NCI-H2029 (cell line): ENCODE data around the gene SNX33.
A peak's percentile ranks its signal among the peaks of the same experiment; 100 is the strongest.
"Not testable (repeated sequence)": the region's sequence is repeated elsewhere in the genome, so short reads cannot be mapped to it uniquely, and the experiment has no call there.

Experiments used
- DNase-seq: peaks from one replicate; lab custom pipeline; 2025; lab: John Stamatoyannopoulos, UW

The SNX33 gene

GRCh38 chr15:75647370-75648155 lies at the start of gene SNX33:
Gene SNX33 (plus strand): TSS chr15:75647912. CDS start chr15:75649103, 1,191 bp downstream.
- DNase-seq: no peak

- no peak for DNase-seq
Measured at GRCh38 chr15:75598361-75598760, 49.4 kb upstream of the SNX33 start.

GRCh38 chr15:75599401-75599800 lies 48.3 kb upstream of the SNX33 start:
- no peak for DNase-seq

- no peak for DNase-seq
Measured at GRCh38 chr15:75606026-75606425, 41.7 kb upstream of the SNX33 start.

GRCh38 chr15:75606711-75607699 lies 40.7 kb upstream of the SNX33 start:
- no peak for DNase-seq

- DNase-seq: no peak
Measured at GRCh38 chr15:75616766-75617165, 30.9 kb upstream of the SNX33 start.

- no peak for DNase-seq
Measured at GRCh38 chr15:75620058-75620820, 27.5 kb upstream of the SNX33 start.

- DNase-seq: no peak
Measured at GRCh38 chr15:75620841-75621391, 26.8 kb upstream of the SNX33 start.

- DNase-seq: no peak
Measured at GRCh38 chr15:75622505-75622904, 25.2 kb upstream of the SNX33 start.

- peak; percentile 71 for DNase-seq
Measured at GRCh38 chr15:75625542-75626347, 22.0 kb upstream of the SNX33 start, which contains the start of gene SNUPN. Gene SNUPN (minus strand): TSS chr15:75625725. CDS start chr15:75621051, 4,674 bp downstream.

GRCh38 chr15:75631935-75632334 lies 15.8 kb upstream of the SNX33 start:
- peak; percentile 4 for DNase-seq

- not testable (repeated sequence) for DNase-seq
Measured at GRCh38 chr15:75633922-75634321, 13.8 kb upstream of the SNX33 start.

- DNase-seq: no peak
Measured at GRCh38 chr15:75636026-75636425, 11.7 kb upstream of the SNX33 start.

- DNase-seq: no peak
Measured at GRCh38 chr15:75637245-75638009, 10.3 kb upstream of the SNX33 start.

- DNase-seq: no peak
Measured at GRCh38 chr15:75639191-75639708, 8.5 kb upstream of the SNX33 start.

GRCh38 chr15:75639709-75640482 lies 7.8 kb upstream of the SNX33 start, which contains the start of gene IMP3:
Gene IMP3 (minus strand): TSS chr15:75640224. CDS start chr15:75640168, 56 bp downstream.
- DNase-seq: peak; percentile 91

GRCh38 chr15:75640483-75641178 lies 7.1 kb upstream of the SNX33 start:
- peak; percentile 8 for DNase-seq

- no peak for DNase-seq
Measured at GRCh38 chr15:75641179-75641503, 6.6 kb upstream of the SNX33 start.
